ENCODE results near the gene AMN.

AMN gene

DNA sequence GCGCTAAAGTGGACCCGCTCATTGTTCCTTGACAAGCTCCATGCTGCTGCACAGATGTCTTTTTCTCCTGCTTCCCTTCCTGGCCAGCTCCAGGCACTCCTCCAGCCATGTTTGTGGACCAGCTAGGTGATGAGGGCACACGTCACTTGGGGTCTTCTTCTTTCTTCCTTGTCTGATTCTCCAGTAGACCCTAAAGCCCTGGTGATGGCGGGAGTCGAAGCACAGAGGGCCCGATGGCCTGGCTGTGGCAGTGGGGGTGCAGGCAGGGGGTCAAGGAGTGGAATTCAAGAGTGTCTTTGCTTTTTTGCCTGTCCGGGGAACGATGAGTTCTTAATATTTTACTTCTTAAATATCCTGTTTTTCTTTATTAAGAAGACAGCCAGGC, 23.0 kb upstream of the AMN start:
- no peak for DNase-seq (ENCODE audit: low read depth)

DNA sequence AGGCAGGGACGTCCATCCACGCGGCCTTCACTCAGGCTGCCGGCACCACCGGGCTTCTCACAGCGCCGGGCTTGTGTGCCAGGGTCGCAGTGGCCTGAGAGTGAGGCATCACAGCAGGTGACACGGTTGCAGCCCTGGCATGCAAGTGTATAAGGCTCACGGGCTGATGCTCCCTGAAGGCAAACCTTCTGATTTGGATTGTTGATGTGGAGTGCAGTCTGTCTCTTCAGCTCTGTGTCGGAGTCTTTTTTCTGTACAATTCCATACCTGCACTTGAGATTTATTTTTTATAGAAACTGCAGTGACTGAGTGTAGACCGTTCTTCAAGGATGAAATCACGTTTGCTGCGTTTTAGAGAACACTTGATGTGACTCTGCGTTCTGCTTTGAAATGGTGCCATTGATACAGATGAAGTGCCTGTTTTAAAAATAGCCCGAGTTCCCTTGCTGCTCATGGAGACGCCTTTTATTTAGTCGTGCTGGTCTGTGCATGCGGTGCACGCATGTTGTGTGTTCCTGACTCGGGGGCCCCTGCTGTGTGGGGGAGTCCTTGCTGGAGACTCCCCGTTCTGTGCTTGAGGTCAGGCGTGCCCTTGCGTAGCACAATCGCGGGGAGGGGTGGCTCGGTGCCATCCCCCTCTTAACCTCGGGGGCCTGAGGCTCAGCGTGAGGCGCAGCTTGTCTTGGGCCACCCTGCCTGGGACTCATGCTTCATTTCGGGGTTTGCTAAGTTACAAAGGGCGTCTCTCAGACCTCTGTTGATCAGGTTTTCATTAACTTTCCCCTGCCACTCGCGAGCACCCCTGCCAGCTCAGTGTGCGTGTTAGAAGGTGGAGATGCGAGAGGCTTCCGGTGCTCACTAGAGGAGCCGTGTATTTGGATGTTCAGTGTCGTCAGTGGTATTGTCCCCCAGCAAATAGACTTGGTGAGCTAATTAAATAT, 21.6 kb upstream of the AMN start:
- no peak for DNase-seq (ENCODE audit: low read depth)

DNA sequence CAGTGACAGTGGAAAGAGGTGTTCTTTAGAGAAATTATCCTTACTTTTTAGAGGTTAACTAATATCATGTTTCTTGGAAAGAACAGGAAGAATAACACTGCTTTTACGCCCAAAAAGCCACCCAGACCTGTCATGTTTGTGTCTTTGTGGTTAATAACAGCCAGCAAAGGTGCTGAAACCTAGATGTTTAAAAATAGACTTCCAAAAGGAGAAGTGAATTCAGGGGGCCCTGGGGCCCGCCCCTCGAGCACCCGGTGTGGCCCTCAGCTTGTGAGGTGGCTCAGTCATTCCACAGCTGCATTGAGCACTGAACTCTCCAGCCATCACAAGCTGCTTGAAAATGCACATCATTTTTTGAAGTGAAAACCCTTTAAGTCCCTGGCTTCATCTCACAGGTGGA, 20.8 kb upstream of the AMN start:
- no peak for DNase-seq (ENCODE audit: low read depth)

DNA sequence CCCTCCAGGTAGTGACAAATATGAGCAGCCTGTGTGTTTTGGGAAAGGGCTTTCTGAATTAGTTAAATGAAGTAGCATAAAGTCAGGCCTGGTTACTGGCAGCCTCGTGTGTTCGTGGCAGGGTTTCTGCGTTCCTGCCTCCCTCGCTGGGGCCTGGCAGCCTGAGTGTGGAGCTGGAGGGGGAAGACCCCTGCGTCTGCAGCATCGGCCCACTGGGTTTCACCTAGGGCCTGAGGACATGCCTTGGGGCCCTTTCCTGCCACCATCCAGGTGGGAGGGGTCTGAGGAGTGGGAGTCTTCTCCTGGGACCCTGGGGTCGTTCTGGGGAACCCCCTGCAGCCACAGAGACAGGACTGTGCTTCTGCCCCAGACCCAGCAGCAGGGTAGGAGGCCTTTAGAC, 20.4 kb upstream of the AMN start:
- DNase-seq (ENCODE audit: low read depth), result no peak

DNA sequence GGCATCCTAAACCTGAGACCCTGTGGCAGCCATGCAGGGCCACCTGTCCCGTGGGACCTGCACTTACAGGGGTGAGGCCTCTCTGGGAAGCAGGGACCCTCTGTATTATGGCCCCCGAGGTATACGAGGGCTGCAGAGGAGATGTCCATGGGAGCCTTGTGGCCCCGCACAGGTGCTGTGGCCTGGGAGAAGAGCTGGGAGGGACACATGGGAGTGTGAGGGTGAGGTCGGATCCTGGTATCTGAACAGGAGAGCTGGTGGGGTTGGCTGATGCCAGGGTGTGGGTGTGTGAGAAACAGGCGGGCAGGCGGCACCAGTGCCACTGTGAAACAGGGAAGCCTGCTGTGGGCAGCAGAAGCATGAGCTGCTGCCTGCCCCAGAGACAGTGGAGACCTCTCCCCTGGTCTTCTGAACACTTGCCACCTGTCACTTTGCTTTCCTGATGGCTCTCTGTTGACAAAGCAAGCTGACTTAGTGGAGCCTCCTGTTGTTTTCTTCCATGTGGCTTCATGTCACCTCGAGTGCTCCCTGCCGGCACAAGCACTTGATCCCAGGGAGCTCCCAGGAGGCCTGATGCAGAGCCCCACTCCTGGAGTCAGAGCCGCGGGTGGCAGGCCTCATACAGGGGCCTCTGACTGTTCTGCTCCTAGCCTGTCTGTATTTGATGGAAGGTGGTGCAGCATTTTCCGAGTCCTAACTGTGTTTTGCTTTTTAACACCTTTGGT, 19.8 kb upstream of the AMN start:
- DNase-seq (ENCODE audit: low read depth), result no peak

DNA sequence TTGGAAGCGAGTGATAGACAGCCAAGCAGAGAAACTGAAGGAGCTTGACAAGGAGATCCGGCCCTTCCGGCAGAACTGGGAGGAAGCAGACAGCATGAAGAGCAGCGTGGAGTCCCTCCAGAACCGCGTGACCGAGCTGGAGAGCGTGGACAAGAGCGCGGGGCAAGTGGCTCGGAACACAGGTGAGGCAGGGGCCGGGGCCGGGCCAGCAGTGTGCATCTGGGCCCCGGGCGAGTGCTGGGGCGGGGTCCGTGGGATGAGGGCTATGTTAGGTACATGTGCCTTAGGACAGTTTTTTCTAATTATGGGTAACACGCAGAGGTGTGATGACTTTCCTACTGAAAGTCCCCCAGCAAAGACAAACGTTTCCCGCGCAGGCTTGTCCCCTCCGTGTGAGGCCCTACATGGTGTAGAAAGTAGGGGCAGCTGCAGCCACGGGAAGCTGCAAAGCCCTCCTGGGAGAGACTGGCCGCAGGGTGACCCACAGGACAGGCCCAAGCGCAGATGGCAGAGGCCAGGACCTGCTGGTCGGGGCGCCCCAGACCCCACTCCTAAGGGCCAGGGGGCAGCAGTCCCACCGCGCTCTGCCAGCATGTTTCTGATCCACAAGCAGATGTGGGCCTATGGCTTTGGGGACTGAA, 19.1 kb upstream of the AMN start:
- DNase-seq (ENCODE audit: low read depth), result no peak

DNA sequence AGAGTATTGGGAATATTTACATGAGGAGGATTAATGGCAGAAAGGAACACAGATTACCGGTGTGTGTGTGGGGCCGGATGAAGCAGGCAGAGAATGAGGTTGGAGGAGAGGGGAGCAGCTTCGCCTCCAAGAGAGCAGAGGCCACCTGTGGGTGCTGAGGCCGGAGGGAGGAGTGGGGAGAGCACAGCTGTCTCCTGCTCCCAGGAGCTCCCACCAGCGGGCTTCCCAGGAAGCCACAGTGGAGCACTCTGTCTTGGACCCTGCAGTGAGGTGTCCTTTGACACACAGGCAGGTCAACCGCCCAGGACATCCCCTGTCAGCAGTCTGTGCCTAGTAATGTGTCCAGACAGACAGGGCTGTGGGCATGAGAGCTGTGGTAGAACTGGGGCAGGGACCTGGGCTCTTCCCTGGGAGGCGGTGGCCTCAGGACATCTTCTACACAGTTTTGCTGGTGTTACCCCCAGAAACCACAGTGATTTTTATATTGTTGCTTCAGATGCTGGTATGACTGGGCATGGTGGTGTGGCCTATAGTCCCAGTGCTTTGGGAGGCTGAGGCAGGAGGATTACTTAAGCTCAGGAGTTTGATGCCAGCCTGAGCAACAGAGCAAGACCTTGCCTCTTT, 18.5 kb upstream of the AMN start:
- DNase-seq (ENCODE audit: low read depth), result no peak

DNA sequence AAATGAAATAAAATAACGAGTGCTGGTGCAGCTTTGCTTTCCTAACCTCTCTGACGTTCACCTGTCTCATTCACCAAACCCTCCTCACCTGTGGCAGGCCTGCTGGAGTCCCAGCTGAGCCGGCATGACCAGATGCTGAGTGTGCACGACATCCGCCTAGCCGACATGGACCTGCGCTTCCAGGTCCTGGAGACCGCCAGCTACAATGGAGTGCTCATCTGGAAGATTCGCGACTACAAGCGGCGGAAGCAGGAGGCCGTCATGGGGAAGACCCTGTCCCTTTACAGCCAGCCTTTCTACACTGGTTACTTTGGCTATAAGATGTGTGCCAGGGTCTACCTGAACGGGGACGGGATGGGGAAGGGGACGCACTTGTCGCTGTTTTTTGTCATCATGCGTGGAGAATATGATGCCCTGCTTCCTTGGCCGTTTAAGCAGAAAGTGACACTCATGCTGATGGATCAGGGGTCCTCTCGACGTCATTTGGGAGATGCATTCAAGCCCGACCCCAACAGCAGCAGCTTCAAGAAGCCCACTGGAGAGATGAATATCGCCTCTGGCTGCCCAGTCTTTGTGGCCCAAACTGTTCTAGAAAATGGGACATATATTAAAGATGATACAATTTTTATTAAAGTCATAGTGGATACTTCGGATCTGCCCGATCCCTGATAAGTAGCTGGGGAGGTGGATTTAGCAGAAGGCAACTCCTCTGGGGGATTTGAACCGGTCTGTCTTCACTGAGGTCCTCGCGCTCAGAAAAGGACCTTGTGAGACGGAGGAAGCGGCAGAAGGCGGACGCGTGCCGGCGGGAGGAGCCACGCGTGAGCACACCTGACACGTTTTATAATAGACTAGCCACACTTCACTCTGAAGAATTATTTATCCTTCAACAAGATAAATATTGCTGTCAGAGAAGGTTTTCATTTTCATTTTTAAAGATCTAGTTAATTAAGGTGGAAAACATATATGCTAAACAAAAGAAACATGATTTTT, 17.1 kb upstream of the AMN start:
- no peak for DNase-seq (ENCODE audit: low read depth)

DNA sequence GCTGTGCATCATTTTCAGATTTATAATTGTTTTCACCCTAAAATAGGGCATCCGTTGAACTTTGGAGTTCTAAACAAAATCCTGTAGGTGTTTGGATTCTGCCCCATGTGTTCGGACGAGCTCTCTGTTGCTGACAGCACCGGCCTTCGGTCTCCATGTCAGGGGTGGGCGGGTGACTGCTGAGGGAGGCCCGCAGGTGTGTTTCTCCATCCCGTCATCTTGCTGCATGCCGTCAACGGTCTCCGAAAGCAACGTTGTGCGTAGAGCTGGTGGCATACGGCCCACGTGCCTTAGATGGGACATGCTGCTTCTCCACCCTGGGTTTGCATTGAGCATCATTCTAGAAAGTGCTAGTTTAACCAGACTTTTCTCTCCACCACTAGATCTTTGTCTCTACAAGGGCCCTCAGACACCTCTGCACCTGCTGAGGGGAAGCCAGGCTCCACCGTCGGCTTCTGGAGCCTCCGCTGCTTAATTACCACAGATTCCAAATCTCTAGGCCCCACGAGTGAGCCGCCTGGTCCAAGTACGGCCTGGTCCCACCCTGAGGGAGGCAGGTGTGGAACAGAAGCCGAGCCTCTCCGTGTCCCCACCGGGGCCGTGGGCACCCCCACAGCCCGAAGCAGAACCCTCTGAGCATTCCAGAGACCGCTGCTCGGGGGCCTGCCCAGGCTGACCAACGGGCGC, 15.7 kb upstream of the AMN start:
- DNase-seq (ENCODE audit: low read depth), result no peak

DNA sequence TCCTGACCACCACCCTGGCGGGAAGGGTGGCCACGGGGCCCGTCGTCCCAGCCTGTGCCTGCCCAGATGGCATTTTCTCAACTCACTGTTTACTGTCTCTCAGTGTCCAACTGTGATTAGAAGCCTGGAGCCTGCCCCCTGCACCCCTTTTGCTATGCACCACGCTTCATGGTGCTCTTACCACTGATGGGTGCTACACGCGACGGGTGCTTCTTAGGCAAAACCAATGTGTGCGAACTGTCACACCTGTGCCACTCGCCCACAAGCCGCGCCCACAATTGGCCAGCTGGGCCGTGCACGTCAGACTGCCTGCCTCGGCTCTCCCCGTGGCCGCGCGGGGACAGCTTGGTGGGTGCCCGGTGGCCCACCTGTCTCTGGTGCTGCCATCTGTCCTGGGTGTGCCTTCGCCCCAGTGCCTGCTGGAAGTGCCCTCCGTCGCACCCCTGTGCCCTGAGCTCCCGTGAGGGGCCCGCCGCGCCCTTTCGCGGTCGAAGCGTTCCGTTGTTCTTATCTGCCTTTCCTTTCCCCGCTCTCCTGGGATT, 15.1 kb upstream of the AMN start:
- no peak for DNase-seq (ENCODE audit: low read depth)

DNA sequence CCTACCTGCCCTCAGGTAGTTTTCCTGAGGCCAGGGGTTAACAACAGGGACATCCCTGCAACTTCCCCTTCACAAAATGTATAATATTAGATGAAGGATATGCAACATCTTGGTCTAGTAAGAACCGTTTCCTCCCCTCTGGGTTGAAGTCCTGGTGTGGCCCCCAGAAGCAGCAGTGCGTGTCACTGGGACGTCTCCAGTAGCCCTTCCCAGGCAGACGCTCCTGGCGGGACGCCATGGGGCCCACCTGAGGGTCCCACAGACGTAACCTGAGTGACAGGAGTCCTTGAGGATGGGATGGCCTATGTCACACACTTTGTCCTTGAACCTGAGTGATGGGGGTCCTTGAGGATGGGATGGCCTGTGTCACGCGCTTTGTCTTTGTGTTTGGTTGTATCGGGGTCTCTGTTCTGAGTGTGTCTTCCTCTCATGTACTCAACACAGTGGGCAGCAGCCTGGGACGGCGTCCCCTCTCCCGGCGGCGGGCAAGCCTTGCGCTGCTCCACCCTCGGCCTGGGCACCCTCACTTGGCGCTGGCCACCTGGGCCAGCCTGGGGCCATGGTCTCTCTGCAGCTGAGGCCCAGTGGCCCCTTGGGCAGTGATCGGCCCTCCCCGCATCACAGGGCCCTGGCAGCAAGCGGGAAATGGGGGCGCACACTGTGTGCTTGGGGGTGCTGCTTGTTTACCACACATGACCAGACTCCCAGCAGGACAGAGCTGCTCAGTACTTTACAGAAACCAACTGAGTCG, 14.3 kb upstream of the AMN start:
- DNase-seq (ENCODE audit: low read depth), result no peak

DNA sequence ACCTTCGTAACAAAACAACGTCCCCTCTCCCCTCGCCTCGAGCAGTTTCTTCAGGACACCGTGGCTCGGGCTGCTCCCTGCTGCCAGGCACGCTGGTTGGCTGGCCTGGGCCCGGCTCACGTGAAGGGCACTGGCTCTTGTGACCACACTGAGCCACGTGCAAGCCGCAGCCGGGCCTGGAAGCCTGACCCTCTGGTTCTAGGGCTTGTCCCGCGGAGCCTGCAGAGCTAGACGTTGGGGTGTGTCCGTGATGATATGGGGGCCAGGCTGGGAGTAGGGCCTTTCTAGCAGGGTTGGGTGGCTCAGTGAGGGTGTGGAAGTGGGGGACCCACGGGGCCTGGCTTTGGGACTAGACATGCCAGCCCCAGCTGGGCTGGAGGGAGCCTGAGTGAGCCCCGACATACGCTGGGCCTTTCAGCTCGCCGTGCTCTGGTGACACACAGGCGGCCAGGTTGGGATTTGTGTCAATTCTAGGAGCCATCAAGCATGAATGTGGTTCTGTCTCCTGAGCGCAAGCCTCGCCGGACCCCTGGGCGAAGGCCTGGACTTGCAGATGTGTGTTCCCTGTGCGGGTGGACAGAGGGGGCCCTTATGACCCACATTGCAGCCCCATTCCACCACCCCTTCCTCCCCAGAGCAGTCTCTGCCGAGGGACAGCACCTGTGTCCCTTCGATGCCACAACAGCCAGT, 13.6 kb upstream of the AMN start:
- DNase-seq (ENCODE audit: low read depth), result no peak

DNA sequence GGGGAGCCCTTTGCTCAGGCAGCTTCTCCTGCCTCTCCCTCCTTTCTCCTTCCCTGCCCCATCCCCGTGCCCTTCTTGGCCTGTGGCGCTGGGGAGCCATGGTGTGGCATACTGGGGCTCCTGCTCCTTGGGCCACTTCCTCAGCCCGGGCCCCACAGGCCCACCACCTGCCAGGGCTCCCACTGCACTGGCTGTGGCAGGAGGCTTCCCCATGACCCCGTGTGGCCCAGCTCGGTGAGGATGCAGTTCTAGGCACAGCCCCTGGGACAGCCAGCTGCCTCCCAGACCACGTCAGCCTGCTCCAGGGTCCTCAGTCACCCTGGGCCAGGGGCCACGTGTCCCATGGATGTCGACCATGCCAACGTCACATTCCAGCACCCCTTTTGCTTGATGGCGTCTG, 13.0 kb upstream of the AMN start:
- DNase-seq (ENCODE audit: low read depth), result no peak

DNA sequence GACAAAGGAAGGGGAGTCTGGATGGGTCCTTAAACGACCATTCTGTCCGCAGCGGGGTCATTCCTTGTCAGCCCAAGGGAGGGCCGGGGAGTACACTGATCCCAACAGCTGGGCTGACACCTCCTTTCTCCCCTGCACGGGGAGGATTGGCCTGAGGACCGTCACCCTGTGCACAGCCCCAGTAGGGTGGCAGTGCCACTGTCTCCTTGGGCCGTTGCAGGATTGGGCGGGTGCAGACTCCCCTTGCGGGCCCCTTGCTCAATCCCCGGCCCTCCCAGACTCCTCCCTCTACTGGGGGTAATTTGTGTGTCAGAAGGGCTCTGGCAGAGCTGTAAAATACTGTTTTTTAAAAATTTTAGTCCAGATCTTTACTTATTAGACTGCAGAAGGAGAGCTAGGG, 12.6 kb upstream of the AMN start:
- no peak for DNase-seq (ENCODE audit: low read depth)

DNA sequence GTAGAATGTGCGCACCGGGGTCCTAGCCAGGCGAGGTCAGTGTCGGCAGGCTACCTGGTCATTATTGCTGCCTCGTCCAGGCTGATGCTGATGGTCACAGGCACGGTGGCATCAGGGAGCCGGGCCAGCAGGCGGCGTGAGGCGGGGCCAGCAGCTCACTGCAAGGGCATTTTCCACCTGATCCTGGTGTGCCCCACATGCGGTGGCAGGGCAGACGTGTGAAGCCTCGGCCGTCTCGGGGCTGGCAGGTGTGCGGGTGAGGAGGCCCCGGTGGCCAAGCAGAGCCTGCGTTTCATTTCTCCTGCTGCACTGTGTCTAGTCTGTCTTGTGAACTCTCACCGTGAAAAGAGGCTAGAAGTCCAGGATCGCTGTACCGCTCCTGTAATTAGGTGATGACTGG, 12.0 kb upstream of the AMN start:
- no peak for DNase-seq (ENCODE audit: low read depth)

DNA sequence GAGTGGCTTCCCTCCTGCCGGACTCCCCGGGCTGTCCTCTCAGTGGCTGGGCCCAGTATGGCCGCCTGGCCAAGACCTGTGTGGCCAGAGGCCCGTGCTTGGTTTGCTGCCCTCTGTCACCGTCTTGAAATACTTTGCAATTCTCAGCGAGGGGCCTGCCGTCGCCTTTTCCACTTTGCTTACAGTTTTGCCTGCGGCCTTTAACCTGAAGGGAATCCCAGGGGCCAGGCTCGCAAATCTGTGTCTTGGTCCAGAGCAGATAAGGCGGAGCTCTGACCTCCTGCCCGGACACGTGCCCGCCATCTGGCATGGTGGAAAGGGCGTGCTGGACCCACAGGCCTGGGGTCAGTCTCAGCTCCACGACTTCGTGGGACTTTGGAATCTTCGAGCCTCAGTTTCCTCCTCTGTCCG, 10.9 kb upstream of the AMN start:
- DNase-seq (ENCODE audit: low read depth), result no peak

DNA sequence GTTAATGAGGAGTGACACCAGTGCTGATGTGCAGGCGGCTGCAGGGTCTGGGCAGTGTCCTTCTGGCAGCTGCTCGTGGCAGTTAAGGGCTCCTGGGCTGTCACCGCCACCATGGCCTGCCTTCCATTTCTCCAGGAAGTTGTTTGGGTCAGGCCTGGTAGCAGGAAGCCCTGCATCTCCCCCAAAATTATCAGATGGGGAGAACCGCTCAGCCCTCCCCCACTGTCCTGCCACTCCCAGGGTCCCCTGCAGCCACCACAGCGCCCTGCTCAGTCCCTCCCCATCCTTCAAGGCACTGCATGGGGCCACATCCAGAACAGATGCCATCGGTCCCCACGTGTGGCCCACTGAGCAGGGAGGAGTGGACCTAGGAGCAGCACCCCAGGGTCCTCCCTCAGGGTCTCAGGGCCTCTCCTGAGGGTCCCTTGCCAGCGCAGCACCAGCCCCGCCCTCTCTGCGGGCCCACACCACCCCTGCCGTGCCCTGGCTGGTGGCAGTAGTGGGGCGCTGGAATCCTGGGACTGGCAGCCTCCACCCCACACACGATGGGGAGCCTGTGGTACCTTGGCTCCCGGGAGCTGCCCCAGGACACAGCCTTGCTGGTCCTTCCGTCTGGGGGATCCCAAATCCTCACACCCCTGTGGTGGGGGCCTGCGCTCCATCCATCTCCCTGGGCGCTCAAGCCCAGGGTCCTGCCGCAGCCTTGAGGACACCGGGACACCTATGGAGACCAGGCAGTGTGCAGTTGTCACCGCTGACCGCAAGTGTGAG, 10.3 kb upstream of the AMN start:
- no peak for DNase-seq (ENCODE audit: low read depth)
